Dedifferentiated amniotic fluid mesenchymal stem cell (primary cell): ENCODE measurements around the gene AGMAT.

Experiments used
- DNase-seq: peaks from one replicate; pipeline ENCODE4 v3.0.0-alpha.2; 2016; ENCODE audit errors: extremely low spot score

AGMAT gene

DNA sequence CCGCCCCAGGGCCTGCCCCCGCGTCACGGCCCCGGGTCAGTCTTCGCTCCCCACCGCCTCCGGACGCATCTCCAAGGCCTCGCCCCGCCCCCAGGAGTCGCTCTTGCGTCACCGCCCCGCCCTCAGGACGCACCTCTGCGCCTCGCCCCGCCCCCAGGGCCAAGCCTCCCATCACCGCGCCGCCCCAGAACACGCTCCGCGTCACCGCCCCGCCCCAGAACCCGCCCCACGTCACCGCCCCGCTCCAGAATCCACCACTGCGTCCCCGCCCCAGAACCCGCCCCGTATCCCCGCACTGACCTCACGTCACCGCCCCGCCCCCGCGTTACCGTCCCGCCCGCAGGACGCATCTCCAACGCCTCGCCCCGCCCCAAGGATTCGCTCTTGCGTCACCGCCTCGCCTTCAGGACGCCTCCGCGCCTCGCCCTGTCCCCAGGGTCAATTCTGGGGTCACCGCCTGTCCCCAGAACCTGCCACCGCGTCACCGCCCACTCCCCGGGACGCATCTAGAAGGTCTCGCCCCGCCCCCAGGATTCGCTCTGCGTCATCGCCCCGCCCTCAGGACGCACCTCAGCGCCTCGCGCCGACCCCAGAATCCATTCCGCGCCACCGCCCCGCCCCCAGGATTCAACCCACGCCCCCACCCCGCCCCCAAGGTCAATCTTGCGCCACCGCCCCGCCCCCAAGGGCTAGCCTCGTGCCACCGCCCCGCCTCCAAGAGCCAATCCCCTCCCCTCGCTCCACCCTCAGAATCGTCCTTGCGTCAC, 60.4 kb downstream of the AGMAT start:
- DNase-seq, result peak; percentile 98

DNA sequence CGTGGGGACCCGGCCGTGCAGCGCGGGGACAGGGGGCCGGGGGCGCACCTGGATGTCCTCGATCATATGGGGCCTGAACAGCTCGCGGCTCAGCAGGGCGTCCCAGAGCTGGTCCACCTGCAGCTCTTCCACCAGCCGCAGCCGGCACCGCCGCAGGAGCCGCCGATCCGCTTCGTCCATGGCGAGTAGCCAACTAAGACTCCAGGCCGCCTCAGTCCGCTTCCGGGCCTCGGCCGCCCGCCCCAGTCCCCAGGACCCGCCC, 60.9 kb downstream of the AGMAT start, which contains the start of gene CASP9:
TSS of gene CASP9 (minus strand) at position 195 of the 262 bp plus-strand sequence. CDS start at position 180, 15 bp downstream.
- DNase-seq, result no peak

DNA sequence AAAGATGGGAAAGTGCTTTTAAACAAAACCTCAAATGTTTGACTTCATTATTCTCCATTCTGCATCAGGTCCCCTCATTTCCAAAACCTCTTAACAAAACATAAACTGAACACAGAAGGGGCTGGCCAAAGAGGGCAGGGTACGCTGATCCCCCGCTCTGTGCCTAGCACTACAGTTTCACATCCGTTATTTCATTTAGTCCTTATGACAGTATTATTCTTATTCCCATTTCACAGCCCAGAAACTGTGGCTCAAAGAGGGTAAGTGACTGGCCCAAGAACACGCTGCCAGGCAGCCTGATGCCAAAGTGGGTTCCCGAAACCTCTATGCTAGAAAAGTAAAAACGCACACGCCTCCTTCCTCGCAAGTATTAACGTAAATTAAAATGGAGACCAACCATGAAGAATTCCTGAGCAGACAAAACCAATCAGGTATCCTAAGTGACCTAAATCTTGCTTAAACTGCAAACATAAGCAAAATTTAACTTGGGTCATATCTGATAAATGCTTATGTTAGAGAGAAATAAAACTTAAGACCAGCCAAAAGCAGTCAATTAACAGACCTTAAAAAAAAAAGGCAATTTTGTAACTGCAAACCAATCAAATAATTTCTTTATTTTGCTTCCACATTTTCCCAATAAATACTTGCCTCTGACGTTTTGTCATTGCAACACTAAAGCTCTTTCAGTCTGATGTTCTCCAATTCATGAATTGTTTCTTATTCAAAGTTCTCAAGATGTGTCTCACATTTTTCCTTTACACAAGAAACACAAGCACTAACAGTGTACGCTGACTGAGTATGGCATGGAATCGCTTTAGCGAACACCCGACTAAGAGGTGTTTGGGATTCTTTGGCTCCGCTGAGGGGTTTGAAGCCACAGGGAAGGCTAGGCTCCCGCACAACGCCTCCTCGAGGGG, 61.5 kb downstream of the AGMAT start:
- no peak for DNase-seq

DNA sequence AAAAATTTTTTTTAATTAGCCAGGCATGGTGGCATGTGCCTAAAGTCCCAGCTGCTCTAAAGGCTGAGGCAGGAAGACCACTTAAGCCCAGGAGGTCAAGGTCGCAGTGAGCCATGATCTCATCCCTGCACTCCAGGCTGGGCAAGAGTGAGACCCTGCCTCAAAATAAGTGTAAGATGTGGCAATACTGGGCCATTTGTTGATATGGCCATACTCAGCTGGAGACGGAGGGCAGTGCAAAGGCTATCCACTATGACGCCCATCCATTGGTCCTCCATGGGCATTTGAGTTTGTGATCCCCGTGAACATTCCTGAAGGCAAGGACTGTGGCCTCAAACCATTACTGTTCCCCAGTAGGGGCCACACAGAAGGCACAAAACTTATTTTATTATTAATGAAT, 62.3 kb downstream of the AGMAT start:
- DNase-seq, result no peak
